ENCODE results near the gene RHBDD3. TPM values are rescaled to one million over a fixed set of nuclear protein-coding genes. Genes with fewer than 3 reads are reported as not detected.
"Not testable (repeated sequence)": the region's sequence is repeated elsewhere in the genome, so short reads cannot be mapped to it uniquely, and the experiment has no call there.

Gene RHBDD3
- total and polyA plus RNA-seq, 12 donors = 12.2 to 103 (median 45.0) TPM

DNA sequence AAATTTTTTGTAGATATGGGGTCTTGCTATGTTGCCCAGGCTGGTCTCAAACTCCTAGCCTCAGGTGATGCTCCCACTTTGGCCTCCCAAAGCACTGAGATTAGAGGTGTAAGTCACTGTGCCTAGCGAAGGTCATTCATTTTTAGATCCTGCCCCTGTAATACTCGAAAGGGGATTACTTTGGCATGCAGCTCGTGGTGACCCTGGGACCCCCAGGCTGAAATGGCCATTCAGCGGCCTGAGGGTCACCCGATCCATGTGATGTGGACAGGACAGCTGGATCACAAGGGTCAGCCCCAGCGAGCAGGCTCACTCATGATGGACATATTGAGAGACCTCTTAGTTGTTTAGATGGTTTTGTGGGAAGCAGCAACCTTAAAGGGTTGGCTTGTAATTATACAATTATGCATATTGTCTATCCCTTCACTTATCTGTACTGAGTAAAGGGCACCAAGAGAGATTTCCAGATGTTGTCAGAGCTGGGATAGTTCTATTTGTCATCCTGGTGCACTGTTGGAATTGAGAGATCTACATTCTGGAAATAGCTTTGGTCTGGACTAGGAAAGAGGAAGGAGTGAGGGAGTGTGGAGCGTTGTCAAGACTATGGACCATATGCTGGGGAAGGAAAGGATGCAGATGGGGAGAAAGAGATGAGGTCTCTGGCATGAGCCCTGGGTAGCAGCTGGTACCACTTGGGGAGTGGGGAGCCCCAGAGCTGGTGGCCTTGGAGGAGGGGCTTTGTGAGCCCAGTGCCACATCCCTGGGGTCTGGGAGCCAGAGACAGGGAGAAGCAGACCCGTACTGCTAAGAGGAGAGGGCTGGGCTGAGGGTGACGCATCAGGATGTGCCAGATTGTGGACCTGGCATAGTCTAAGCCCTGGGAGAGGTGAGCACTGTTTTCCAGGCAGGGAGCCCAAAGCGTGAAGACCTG is 15.5 kb downstream of the RHBDD3 start:
- Histone ChIP-seq H3K36me3 (replicated peaks in 1 of 2) (no peaks in the 10 kb centered on the region), H3K27me3 (no peaks in the 10 kb centered on the region), H3K4me1 (replicated peaks in 1 of 2) (no peaks in the 10 kb centered on the region), H3K27ac (no peak overlapping the region), H3K9me3 (replicated peaks in 1 of 3) (no peaks in the 10 kb centered on the region), H3K4me3 (no peak overlapping the region)
- intact Hi-C loops (cut with DNase I) = no loop called here
- TF ChIP-seq, protein P1, sequence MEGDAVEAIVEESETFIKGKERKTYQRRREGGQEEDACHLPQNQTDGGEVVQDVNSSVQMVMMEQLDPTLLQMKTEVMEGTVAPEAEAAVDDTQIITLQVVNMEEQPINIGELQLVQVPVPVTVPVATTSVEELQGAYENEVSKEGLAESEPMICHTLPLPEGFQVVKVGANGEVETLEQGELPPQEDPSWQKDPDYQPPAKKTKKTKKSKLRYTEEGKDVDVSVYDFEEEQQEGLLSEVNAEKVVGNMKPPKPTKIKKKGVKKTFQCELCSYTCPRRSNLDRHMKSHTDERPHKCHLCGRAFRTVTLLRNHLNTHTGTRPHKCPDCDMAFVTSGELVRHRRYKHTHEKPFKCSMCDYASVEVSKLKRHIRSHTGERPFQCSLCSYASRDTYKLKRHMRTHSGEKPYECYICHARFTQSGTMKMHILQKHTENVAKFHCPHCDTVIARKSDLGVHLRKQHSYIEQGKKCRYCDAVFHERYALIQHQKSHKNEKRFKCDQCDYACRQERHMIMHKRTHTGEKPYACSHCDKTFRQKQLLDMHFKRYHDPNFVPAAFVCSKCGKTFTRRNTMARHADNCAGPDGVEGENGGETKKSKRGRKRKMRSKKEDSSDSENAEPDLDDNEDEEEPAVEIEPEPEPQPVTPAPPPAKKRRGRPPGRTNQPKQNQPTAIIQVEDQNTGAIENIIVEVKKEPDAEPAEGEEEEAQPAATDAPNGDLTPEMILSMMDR (IDR thresholded peaks at IDR 0.05) = no peak
- TF ChIP-seq POLR2A (IDR thresholded peaks at IDR 0.05) = no peak
- 91 to 93% (median 92%) methylated on average over 10 of the region's 10 CpGs for WGBS, 4 donors
- DNase-seq = peak in 1 of 7 donors; percentile 37

DNA sequence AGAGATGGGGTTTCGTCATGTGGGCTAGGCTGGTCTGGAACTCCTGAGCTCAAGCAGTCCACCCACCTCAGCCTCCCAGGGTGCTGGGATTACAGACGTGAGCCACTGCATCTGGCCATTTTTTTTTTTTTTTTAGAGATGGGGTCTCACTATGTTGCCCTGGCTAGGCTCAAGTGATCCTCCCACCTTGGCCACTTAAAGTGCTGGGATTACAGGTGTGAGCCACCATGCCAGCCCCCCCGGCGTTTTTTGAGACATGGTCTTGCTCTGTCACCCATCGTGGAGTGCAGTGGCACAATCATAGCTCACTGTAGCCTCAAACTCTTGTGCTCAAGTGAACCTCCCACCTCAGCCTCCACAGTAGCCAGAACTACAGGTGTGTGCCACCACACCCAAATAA is 16.5 kb downstream of the RHBDD3 start:
- Histone ChIP-seq H3K36me3 (replicated peaks in 1 of 2) (no peaks in the 10 kb centered on the region), H3K4me3 (no peak overlapping the region), H3K27me3 (no peaks in the 10 kb centered on the region), H3K9me3 (replicated peaks in 1 of 3) (no peaks in the 10 kb centered on the region), H3K27ac (no peak overlapping the region), H3K4me1 (replicated peaks in 1 of 2) (no peaks in the 10 kb centered on the region)
- 91 to 98% (median 97%) methylated on average over 5 of the region's 5 CpGs for WGBS, 4 donors
- peak in 1 of 7 donors; percentile 41 for DNase-seq
- TF ChIP-seq, protein P1 (IDR thresholded peaks at IDR 0.05) = no peak
- TF ChIP-seq POLR2A (IDR thresholded peaks at IDR 0.05) = no peak
- intact Hi-C loops (cut with DNase I) = no loop called here

DNA sequence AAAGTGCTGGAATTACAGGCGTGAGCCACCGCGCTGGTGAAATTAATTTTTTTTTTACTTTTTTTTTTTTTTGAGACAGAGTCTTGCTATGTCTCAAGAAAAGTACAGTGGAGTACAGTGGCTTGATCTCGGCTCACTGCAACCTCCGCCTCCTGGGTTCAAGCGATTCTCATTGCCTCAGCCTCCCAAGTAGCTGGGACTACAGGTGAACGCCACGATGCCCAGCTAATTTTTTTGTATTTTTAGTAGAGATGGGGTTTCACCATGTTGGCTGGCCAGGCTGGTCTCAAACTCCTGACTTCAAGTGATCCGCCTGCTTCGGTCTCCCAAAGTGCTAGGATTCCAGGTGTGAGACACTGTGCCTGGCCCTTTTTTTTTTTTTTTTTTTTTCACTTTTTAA is 19.9 kb downstream of the RHBDD3 start:
- 88 to 98% (median 95%) methylated on average over 10 of the region's 10 CpGs for WGBS, 4 donors
- peak in 1 of 7 donors; percentile 16 for DNase-seq
- H3K27me3 ChIP-seq; H3K4me1 ChIP-seq (replicated peaks in 1 of 2); H3K36me3 ChIP-seq (replicated peaks in 1 of 2); H3K4me3 ChIP-seq; H3K9me3 ChIP-seq (replicated peaks in 1 of 3); H3K27ac ChIP-seq: not testable (repeated sequence)
- intact Hi-C loops (cut with DNase I) = loop anchor here in 1 of 2 donors (5.0 kb wide), 1 partner anchor 396 kb away; no protein-coding TSS in a partner anchor

DNA sequence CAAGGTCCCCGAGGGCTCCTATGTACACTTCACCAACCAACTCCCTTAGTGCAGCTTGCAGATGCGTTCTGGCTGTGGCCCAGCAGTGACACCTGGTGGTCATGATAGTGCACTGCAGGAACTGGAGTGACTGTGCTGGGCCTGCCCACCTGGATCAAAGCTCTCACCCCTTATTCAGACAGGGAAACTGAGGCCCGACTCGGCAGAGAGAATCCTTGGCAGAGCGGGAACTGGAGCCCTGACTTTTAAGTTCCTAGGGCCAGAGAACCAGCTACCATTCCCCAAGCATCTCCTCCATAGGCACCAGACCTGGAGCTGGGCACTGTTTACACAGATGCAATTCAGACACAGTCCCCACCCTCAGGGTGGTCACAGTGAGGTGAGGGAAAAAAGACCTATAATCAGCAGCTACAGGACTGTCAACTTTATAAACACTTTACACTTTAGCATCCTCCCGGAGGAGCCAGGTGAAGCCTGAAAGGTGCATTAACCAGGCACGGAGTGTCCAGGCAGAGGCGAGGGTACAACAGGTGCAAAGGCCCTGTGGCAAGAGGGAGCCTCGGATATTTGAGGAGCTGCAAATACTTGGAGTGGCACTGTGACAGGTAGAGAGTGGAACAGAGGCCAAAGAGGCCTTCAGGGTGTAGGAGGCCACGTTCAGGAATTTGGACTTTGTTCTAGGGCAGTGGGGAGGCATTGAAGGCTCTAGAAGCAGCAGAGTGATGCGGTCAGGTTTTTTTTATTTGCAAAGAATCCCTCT is 22.0 kb downstream of the RHBDD3 start:
- 26 to 51% (median 45%) methylated on average over 7 to 11 of the region's 11 CpGs for WGBS, 4 donors
- H3K4me1 ChIP-seq (replicated peaks in 1 of 2) = no peaks in the 10 kb centered on the region
- DNase-seq = peak; percentile 66 to 92 (median 78)
- no peak for TF ChIP-seq POLR2A (IDR thresholded peaks at IDR 0.05)
- TF ChIP-seq, protein P1 (IDR thresholded peaks at IDR 0.05) = peak; percentile 93 to 98 (median 96)
- no peaks in the 10 kb centered on the region for H3K27me3 ChIP-seq
- H3K4me3 ChIP-seq = no peak overlapping the region
- no peak overlapping the region for H3K27ac ChIP-seq
- intact Hi-C loops (cut with DNase I) = loop anchor here in 1 of 2 donors (5.0 kb wide), 1 partner anchor 394 kb away; no protein-coding TSS in a partner anchor
- H3K36me3 ChIP-seq (replicated peaks in 1 of 2) = no peaks in the 10 kb centered on the region
- H3K9me3 ChIP-seq (replicated peaks in 1 of 3) = no peaks in the 10 kb centered on the region
